ENCODE data around the gene ARHGEF10L.

The ARHGEF10L gene

DNA sequence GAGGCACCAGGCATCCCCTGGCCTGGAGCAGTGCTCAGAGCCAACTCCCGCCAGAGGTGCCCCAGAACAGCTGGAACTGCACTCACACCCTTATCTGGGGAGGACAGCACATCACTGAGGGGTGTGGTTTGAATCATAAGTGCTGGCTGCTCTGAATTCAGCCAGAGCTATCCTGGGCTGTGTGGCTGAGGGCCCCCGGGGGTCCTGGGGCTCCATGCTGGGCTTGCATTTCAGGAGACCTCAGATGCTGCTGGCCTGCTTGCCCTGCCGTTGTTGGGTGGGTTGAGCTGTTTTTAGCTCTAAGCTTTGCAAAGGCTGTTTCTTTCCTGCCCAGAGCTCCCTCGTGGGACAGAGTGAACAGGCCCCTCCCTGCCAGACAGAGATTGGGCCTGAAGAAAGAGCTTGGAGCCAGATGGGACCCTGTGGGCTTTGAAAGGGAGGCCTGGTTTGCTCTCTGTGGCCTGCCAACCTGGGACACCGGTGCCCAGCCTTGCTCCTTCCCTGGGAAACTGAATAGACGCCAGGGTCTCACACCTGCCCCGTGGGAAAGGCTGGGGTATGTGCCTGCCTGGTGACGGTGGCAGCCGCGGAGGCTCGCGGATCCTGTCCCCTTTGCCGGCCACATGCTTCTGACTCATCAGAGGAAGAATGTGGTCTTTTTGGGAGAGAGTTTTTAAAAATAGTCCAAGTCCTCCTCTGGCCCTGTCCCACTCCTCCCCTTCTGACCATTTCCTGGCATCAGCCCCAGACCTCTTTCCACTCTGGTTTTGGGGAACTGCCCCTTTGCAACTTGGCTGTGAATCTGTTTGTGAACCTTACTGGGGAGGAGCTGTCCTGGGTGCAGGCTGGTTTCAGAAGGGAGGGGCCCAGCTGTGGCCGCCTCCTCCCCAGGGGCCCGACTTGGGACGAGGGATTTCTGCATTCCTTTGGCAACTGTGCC is 30.0 kb downstream of the ARHGEF10L start:
- no peak for DNase-seq

DNA sequence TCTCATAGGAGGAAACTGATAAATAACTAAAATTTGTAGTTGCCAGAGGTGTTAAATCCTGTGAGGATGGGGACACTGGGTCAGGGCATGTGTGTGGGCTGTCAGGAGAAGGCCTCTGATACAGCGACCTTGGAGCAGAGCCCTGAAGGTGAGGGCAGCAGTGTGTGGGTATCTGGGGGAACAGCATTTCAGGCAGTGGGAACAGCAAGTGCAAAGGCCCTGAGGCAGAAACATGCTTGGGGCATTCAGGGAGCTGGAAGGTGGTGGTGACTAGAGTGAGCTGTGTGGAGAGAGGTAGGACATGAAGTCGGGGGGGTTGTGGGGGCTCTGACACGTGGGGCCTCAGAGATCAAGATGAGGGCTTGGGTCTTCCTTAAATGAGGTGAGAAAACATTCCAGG is 30.7 kb downstream of the ARHGEF10L start:
- no peak for DNase-seq

- DNase-seq, result no peak
Observed at GRCh38 chr1:17572264-17572985, 32.9 kb downstream of the ARHGEF10L start.

DNA sequence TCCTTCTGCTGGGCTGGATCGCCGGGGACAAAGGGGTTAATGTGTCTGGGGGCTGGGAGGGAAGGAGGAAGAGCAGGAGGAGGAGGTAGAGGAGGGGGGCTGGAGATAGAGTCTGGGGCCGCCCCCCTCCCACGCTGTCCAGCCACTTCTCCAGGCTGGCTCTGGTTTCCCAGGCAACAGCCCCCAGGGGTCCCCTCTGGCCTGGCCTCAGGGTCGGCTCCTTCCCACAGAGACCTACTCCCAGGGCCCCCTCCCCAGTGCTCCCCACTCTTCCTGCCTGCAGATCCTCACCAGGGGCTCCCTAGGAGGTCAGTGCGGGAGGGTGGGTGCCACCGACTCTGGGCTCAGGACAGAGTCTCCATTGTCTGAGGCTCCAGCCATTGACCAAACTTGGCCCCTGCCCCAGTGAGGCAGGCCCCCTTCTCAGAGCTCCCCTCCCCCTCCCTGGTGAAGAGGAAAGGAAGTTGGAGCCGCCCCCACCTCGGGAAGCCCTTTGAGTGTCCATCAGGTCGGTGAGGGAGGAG is 34.1 kb downstream of the ARHGEF10L start:
- DNase-seq, result no peak

DNA sequence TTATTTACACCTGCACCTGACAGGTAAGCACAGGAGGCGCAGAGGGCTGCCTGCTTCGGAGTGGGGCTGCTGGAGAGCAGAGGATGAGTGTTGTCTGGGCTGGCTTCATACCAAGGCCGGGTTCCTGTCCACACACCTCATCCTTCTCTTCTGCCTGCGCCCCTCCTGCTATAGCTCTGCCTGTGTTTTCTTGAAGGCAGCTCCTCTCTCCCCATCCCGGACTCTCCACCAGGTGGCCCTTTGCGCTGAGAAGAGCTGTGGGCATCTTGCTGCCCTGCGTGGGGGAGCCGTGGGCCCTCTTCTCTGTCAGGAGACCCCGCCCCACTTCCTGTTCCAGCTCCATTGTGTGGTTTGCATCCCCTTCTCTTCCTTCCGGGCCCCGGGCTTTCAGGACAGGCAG is 35.0 kb downstream of the ARHGEF10L start:
- no peak for DNase-seq

- DNase-seq, result no peak
Observed at GRCh38 chr1:17575797-17576518, 36.5 kb downstream of the ARHGEF10L start.

GRCh38 chr1:17576519-17576853 is 37.0 kb downstream of the ARHGEF10L start:
- no peak for DNase-seq

DNA sequence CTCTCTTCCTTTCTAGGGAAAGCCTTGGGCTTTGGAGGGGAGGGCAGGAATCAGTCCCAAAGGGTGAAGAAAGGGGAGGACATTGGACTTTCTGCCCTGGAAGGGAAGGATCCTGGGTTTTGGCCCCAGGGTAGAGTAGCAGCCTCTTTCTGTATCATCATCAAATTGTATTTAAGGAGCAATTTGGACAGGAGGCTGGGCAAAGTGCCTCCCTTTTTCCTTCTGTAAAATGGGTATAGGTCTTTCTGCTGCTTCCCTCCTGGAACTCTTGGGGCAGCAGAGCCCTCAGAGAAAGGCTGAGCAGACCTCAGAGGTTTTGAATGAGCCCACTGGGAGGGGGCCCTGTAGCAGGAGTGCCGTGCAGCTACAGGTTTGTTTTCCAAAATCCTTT is 38.4 kb downstream of the ARHGEF10L start:
- no peak for DNase-seq

DNA sequence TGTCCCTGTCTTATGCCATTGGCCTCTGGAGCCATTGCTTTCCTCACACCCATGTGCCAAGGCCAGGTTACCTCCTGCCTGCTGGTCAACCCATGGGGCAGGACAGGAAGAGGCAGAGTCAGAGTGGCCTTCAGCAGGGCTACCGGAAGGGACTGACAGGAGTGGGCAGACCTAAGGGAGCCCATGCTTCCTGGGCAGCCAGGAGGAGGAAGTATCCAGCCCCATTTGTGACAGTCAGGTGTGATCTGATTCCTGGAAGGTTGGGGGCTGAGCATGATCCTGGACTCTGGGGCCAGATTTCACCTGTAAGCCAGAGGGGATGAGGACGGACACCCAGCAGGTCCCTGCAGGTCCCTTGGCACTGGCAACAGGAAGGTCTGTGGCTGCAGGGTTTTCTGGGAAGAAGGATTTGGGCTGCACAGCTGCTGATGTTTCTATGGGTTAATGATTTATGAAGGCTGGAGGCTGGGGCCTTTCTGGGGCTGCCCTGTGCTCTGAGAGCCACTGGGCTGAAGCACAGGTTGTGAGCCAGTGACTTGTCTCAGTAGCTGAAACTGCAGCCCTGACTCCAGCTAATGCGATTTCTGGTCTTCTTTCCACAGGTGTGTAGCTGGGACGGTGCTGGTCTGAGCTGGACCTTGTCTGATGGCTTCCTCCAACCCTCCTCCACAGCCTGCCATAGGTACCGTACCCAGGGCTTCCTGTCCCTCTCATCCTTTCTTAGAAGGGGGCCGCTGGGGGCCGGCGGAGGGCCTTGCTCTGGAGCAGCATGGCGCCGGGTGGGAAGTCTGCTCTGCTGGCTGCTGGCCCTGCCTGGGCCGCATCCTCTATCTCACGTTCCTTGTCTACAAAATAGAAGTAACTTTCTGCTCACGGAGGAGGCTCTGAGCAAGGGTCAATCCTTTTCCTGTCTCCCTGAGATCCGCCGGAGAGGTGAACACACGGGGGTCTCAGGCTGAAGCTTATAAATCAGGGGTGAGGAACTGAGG is 40.7 kb downstream of the ARHGEF10L start:
- DNase-seq, result no peak

GRCh38 chr1:17581389-17582123 is 42.1 kb downstream of the ARHGEF10L start:
- DNase-seq, result no peak

DNA sequence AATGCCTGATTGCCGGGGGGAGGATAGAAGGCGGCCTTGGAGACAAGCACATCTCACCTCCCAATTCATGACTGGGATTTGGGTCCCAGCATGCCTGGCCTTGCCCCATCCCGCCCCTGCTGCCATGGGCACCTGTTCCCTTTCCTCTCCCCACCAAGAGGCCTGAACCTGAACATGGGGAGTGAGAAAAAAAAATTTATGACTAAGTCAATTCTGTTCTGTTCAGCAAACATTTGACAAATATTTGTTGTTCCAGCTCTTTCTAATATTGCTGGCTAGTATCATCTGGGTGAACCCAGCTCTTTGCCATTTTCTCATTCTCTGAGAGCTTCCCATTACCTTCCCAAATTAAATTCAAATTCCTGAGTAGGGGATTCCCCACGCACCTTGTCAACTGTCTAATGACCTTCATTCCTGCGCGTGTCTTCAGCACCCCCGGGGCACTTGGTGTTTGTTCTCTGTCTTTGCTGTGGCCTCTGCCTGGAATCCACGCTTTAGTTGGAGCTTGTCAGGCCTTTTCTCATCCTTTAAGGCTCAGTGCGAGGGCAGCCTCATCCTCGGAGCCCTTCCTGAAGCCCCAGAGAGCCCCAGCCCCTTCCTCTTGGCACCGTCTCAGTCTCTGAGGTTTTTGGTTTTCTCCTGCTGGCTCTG is 42.8 kb downstream of the ARHGEF10L start:
- DNase-seq, result no peak

- no peak for DNase-seq
Observed at GRCh38 chr1:17584539-17584938, 45.0 kb downstream of the ARHGEF10L start.

GRCh38 chr1:17585266-17585987 is 45.9 kb downstream of the ARHGEF10L start:
- no peak for DNase-seq

DNA sequence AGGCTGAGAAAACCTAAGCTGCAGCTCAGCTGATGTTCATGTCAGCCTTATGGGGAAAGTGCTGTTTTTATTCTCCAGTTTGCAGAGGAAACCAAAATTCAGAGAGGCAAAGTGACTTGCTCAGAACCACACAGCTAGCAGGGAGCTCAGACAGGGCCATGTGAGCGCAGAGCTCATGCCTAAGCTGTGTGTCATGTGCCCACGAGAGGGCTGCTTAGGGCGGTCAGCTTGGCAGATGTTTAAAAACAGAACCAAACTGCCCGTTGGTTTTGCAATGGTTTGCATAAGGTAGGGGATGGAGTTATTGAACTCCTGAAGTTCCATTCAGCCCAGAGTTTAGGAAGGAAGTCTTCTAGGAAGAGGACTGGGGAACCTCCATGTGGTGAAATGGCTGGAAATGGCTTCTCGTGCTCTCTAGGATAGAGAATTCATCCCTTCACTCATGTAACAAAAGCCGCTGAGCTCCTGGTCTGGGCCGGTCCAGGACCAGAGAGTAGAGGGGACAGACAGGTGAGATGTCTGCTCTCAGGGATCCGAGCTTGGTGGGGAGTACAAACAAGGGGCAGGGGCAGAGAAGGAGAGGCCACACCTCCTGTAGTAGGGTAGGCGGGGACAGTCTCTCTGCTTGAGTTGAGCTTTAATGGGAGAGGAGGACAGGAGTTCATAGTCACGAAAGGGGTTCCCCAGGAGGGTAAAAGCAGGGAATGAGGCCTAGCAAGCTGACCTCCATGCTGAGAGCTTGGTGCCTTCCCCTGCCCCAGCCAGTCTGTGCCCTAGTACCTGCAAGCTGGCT is 46.9 kb downstream of the ARHGEF10L start:
- DNase-seq, result no peak

DNA sequence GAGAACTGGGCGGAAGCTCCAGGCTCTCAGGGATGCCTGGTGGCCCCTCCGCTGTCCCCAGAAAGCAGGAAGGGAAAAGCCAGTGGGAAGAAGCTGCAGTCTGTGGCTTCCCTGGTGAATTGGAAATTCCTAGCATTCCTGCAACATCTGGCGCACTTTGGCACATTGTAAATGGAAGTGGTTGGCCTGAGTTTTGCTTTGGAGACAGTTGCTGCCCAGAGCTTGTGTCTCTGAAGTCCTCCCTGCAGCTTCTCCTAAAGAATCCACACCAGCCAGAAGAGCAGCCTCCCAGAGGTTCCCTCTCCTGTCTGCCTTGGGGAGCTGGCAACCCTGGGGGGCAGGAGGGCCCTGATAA is 48.2 kb downstream of the ARHGEF10L start:
- no peak for DNase-seq

GRCh38 chr1:17588048-17588871 is 48.8 kb downstream of the ARHGEF10L start:
- no peak for DNase-seq

DNA sequence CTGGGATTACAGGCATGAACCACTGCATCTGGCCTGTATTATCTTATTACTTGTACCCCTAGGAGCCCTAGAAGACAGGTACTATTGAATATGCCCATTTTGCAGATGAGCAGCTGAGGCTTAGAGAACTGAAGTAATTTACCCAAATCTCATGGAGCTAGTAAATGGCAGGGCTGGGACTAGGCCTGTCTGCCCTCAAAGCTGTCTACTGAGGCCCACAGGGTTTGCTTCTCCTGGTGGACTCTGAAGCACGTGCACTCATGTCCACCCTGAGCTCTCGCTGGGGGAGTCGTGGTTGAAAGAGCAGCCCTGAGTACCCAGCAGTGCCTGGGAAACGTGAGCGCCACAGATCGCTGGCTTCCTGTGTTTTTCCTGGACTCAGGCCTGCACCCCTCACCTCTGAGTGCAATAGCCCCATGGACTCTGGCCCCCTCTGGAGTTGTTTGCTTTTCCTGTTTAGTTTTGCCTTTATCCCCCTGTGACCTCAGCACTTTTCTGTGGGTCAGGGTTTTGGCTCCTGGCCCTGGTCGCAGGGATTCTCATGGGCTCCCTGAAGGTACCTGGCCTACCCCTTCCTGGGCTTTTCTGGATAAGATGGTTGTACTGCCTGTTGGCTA is 52.4 kb downstream of the ARHGEF10L start:
- no peak for DNase-seq

DNA sequence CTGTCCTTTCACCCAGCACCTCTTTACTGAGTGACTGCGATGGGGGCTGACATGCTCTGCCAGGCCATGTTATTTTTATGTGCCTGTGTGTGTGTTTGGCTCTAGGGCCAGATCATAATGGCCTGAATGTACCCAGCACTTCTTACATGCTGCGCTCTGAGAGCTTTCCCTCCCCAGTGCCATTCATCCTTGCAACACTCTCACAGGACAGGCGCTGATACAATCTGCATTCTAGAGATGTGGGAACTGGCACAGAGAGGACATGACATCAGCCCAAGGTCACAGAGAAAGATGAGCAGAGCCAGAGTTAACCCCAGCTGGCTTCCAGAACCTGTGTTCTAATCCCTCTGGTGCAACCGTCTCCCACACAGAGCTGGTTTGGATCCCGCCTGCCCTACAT is 54.5 kb downstream of the ARHGEF10L start:
- no peak for DNase-seq
